CD4-positive, alpha-beta T cell treated with Interleukin-6 for 4 hours (primary cell): ENCODE data around the gene CRK.
A peak's percentile ranks its signal among the peaks of the same experiment; 100 is the strongest.

Experiments used
- DNase-seq: peaks from one replicate; pipeline ENCODE4 v3.0.0-alpha.2; 2020; ENCODE audit warnings: mixed read lengths

CRK gene

DNA sequence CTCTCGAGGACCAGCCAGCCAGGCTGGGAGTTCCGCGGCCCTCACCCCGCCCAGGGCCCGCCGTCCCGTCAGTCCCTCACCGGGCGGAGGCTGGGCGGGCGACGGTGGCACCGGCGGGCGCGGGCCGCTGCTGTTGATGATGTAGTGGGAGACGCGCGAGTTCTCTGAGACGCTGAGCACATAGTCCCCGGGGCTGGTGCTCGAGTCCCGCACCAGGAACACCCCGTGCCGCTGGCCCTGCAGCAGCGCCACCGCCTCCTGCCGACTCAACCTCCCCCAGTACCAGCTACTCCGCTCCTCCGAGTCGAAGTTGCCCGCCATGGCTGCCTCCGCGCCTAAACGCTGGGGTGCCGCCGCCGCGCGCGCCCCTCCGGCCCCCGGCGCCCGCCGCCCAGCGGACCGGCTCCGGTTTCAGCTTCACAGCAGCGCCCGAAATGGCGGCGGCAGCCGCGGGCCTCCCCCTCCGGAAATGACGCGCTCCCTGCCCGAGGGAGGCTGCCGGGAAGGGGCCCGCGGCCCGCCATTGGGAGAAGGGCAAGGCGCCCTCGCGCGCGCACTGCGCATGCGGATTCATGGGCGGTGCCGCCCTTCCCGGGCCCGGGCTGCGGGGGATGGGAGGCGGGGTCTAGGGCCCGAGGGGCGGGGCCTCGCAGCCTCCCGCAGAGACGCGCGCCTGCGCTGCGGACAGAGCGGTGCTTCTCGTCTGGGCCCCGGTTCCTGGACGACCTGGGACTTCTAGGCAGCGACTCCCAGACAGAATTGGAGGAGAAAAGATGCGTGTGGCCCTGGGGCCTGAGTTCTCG, at the start of gene CRK:
CRK (minus strand) TSS at position 436 of the 803 bp plus-strand sequence; CDS start at position 321, 115 bp downstream.
- DNase-seq: peak; percentile 99

DNA sequence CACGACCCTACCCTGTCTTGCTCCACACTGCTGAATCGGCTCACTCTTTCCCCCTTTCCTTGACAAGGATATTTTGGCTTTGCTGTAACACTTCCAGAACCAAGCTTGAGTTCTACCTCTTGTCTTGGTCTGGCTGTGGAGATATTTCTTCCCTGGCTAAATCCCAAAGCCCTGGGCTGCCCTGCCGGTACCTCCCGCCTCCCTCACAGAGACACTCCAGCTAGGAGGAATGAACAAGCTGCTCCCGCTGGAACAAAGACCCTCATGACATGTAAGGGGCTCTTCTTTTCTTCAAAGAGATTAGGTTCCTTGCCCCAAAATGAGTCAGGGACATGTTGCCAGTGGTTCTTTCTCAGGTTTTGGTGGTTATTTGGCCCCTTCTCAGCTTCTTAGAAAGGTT, 49.6 kb upstream of the CRK start:
- no peak for DNase-seq

DNA sequence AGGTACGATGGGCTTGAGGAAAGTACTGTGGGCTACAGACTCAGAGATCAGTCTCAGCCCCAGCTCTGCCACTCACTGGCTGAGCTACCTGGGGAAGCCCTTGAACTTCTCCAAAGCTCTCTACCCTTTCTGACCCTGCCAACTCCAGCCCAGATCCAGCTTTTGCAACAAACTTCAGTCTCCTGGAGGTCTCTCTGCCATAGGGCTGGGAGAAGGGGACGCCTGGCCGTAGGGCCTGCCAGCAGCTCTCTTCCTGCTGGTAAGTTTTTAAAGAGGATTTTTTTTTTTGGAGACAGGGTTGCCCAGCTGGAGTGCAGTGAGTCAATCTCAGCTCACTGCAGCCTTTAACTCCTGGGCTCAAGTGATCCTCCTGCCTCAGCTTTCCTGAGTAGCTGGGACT, 48.8 kb upstream of the CRK start:
- DNase-seq: no peak

DNA sequence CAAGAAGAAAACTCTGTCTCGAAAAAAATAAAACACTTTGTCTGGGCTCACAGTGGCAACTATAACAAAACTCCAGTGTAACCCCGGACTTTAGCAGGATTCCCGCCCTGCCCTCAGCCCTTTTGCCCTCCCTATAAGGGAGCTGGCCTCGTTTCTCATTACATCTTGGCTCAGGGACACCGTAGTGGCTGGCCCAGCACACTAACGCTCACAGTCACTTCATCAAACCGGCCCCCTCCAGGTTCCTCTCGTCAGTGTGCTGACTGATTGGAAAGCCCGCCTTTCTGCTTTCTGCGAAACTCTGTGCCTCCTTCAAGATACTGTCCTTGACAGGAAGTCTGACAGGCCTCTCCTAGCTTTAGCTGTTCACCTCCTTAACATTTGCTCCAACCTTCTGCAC, 47.7 kb upstream of the CRK start:
- no peak for DNase-seq

DNA sequence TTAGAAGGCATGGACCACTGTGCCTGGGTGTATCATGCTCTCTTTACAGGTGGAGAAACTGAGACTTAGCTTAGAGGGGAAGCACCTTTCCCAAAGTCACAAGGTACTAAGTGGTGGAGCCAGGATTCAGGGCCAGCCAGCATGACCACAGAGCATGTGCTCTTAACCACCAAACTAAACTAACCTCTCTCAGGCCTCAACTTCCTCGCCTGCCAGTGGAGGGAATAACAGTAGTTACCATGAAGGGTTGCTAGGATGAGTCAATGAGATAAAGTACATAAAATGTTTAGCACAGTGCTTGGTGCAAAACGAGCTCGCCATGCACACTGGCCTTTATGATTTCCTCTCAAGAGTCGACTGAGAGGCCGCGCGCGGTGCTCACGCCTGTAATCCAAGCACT, 42.8 kb upstream of the CRK start:
- no peak for DNase-seq

DNA sequence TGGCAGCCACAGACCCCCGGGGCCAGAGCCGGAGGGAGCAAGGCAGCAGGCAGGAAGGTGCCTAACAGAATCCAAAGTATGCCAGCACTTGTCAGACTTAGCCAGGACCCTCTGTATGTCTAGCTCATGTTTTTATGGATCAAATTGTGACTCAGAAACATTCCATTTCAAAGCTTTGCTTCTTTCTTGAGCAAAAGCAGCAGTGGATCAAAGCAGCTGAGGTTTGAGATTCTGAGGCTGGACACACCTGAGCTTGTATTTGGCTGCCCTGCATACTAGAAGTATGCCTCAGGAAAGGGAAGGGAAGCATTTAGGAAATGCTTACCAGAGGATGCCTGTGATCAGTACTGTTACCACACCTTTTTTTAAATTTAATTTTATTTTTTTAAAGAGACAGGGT, 42.2 kb upstream of the CRK start:
- no peak for DNase-seq

DNA sequence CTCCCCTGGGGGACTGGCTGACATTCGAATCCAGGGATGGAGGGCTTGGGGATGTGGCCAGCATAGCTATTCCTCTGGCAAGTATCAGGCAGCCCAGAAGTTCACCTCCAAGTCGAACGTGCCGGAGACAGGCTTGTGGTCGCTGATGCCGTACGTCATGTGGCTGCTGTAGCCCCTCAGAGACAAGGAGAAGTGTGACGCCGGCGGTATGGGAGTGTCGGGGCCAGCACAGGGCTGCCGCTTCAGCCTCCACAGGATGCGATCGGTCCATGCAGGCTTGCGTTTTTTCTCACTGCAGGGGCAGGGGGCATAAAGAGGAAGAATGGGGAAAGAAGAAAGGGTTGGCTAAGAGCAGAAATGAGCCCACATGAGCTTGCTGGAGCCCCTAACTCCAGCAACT, 41.8 kb upstream of the CRK start:
- DNase-seq: no peak

DNA sequence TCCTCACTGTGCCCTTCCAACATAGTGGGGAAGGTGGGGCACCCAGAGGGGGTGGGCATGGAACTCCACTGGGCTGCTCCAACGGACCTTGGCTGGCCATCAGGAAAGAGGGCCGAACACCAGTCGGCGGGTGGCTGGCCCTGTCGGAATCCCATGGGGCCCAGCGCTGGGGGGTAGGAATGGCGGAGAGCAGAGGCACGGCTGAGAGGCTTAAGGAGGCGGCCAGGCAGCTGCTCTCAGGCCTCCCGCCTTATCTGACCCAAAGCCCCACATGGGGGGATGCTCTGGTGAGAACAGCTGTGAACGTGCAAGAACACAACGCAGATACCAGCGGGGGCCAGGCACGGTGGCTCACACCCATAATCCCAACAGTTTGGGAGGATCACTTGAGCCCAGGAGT, 40.8 kb upstream of the CRK start:
- no peak for DNase-seq

DNA sequence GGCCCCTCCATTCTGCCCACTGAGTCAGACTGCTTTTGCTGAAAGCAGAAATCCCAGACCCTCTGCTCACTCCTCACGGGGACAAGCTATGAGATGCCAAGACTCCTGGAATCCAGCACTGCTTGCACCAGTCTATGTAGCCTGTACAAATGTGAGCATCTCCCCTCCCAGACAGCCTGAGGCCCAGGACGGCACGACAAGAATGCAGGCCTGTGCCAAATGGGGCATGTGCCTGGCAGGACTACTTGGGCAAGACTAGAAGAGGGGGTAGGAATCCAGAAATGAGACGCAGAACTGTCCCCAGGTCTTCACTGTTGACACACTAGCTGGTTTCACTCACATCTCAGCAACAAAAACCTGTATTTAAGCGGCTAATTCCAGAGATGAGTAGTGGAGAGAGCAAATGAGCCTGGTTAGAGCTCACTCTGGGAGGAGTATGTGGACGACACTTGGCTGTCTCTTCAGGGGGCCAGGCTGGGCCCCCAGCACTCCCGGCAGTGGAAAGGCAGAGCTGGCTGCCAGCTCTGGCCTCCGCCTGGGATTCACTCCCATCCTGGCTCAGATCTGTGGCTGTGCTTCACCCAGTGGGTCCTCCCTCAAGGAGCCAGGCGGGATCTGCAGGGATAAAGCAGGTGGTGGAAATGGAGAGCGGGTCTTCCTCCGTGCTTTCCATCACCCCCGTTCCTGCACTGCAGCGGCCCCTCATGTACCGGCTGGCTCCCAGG, 39.4 kb upstream of the CRK start:
- no peak for DNase-seq

DNA sequence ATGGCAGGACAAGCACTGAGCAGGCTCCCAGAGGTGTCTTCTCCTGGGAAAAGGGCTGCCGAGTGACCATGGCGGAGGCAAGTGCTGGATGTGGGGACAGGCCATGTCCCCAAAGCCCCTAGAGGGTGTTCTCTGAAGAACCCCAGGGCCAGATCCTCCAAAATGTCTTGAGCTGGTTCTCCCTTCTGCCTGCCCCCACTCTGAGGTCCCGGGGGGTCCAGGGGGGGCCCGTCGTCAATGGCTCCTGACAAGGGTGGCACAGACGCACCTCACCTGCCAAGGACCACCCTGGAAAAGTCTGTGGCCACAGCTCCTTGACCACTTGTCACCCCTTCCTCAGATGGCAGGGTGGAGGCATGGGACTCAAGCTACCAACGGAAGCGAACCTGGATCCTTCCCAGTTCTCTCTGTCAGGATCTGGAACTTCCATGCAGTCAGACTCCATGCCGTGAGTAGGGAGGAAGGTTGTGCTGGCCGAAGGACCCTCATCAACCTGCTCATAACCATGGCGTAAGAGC, 38.8 kb upstream of the CRK start:
- DNase-seq: no peak

DNA sequence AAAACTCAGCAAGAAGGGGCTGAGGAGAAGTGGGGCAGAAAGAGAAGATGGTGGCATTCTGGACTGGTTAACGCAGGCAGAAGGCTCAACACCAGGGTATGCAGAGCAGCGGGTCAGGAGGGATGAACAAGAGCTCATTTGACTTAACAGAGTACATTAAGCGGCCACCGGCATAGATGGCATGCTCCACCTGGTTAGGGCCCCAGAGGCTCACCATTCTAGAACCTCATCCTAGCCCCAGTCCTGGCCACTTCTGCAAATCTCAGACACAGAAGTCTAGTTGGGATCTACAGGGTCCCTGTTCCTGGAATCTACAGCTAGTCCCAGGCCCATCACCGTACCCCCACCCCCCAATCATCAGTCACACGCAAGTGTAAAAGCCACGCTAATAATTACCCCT, 38.2 kb upstream of the CRK start:
- no peak for DNase-seq

DNA sequence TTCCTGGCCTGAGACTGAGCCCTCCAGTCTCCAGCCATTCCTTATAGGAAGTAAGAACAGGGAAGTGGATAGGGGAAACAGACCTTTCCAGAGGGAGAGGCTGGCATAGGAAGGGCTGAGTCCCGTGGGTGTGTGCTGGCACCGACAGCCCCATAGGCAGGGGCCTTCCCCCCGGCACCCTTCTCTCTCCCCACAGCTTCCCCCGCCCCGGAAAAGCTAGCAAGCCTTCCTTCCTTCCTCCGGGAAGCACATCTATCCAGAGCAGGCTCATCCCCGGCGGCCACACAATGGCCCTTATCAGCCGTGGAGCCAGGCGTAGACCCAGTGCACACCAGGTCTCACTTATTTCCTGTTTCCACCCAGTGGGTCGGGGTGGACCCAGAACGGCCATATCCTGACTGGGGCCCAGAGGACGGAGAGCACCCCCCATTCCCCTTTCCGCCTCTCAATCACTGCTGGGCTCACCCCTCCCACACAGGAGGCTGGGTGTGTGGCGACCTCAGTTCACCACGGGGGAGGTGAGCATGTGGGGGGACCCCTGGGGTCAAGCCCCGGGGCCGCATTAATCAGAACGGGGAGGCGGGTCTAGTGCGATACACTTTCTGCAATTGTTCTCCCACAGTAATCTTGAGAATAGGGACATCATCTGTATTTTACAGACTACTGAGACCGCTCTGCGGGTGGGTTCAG, 37.4 kb upstream of the CRK start:
- DNase-seq: no peak

DNA sequence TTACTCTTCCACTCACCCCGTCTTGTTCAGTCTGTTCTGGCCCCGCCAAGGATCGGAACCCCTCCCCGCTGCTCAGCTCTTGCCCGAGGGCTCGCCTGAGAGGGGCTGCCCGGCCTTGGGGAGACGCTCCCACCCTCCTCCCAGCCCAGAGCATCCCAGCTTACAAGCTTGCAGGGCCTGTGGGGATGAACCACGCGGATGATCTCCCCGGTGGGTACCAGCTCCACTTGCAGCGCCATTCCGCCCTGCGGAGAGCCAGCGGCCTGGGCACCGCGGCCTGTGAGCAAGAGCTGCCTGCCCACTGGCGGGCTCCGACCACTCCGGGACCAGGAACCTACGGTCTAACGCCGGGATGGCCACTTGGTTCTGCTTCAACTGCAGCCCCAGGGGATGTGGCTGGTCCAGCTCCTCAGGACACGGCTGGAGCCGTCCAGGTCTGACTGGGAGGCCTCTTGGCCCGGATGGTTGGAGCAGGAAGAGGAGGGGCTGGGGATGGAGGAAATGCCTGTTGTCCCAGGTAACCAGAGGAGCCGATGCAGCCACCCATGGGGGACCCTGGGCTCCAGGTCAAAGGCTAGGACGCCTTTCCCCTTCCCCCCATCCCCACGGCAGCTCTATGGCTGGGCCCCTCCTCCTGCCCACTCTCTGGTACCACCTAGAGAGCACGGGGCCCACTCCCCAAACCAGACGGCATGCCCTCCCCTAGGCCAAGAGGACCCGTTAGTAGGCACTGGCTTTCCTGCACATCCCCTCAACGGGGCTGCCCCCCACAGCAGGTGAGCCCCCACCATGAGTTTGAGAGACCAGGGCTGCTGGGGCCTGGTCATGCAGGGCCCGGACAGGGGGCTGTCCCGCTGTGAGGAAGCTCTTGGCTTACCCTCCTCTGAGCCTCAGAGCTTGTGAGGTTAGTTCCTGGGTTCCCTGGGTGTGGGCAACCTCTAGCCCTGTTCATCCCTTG, 36.5 kb upstream of the CRK start, which contains the start of gene MYO1C:
MYO1C (minus strand) TSS at position 438 of the 958 bp plus-strand sequence; CDS start at position 239, 199 bp downstream.
- no peak for DNase-seq

DNA sequence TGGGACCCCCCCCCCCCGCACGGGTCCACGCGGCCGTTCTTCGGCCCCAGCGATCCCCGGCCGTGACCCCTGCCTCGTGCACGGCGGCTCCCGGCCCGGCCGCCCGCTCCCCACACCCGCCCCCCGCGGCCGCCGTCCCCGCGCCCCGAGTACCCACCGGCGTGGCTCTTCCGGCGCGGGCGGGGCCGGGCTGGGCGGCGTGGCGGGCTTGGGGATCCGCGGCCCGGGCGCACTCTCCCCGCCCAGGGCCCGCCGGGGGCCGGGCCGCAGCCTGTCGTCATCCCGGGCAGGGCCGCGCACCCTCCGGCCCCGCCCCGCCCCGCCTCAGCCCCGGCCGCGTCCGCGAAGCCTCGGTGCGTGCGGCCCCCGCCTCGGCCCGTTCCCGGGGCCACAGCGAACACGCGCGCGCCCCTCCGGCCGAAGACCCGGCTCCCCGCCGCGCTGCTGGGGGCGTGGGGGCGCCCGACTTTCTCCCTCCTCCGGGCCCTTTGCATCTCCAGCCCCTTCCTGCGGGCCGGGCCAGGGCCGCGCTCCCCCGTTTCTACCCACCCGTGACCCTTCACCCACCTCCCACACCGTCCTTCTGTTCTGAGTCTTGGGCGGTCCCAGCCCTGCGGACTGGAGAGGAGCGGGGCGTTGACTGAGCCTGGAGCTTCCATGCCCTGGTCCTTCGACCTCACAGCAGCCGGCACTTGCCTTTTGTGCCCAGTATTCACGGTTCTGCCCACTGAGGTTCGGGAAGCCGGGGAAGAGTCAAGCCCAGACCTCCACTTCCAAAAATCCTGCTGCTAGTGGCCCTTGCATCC, 35.6 kb upstream of the CRK start:
- peak; percentile 62 for DNase-seq

DNA sequence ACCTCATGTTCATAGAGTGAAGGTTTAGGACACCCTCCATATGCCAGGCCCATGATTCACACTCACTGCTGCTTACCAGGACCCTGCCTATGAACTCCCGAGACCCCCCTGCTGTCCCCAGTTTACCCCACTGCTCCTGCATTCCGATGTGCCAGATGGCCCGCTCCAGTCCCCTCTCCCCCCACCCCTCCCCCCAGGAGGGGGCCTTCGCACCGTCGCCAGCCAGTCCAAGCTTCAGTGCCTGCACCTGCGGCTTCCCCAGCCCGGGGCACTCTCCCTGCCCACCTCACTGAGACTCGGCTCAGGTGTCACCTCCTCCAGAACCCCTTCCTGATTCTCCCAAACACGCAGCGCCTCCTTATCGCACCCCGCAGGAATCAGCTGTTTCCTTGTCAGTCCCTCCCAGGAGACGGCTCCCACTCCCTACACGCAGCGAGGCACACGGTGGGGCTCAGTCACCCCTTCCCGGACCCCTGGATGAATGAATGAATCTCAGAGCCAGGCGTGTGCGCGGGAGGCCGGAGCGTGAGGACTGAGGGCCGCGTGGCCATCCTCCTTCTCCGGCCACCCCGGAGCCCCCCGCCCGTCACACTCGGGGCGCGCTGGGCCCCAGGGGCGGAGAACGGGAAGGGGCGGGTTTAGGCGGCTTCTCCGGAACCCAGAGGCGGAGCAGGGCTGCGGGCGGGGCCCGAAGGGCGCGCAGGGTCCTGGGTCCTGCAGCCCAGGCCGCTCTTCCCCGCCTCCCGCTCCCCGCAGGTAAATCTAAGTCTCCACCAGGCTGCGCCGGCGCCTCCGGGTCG, 34.8 kb upstream of the CRK start:
- DNase-seq: peak; percentile 77

DNA sequence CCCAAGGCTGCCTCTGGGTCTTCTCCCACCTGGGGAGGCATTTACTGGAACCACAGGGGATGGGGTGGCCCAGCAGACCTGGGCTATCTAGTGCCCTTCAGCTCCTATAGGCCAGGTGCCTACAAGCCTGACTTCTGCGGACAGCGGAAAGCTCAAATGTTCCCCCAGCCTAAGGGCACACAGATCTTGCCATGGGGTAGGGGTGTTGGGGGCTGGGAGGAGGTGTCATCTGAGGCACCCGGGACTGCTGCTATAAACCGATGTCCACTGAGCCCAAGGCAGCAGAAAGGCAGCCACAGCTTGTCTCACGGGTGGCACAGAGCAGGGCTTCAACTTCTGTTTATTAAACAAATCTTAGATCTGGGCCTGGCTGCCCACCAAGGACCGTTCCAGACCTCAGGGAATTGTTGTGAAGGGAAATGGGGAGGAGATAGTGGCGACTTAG, 32.8 kb upstream of the CRK start:
- DNase-seq: no peak

DNA sequence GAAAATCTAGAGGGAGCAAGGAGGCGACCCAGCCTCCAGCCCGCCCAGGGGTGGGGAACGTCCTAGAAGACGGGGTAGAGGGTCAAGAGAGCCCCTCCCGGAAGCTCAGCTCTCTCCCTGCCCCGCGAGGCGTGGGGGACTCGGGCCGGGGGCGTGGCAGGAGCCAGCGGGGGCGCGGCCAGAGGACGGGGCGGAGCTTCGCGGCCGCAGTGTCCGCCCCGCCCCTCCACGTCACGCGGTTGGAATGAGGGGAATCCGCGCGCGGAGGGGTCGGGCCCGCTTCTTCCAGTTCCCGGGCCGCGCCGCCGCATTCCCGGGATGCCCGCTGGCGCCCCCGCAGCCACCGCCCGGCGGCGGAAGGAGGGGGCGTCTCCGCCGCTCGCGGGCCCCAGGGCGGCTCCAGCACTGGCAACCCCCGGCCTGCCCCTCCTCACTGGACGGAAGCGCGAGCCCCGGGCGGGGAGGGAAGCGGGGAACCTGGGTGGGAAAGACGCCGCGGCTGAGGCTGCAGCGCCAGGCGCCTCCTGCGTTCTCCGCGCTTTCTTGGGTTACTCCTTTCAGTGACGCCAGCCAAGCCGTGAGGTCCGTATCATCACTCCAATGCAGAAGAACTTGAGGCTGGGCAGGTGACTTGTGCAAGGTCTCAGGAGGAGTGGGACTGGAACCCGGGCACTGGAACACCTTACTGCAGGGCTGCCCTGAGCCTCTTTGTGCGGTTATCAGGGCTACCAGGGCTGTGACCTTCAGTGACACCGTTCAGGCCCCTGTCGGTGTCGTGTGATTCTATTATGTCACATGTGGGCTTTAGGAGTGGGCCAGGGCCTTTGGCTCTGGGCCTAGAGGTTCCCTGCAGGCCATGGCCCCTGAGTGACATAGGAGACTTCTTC, 32.1 kb upstream of the CRK start:
- DNase-seq: peak; percentile 81

DNA sequence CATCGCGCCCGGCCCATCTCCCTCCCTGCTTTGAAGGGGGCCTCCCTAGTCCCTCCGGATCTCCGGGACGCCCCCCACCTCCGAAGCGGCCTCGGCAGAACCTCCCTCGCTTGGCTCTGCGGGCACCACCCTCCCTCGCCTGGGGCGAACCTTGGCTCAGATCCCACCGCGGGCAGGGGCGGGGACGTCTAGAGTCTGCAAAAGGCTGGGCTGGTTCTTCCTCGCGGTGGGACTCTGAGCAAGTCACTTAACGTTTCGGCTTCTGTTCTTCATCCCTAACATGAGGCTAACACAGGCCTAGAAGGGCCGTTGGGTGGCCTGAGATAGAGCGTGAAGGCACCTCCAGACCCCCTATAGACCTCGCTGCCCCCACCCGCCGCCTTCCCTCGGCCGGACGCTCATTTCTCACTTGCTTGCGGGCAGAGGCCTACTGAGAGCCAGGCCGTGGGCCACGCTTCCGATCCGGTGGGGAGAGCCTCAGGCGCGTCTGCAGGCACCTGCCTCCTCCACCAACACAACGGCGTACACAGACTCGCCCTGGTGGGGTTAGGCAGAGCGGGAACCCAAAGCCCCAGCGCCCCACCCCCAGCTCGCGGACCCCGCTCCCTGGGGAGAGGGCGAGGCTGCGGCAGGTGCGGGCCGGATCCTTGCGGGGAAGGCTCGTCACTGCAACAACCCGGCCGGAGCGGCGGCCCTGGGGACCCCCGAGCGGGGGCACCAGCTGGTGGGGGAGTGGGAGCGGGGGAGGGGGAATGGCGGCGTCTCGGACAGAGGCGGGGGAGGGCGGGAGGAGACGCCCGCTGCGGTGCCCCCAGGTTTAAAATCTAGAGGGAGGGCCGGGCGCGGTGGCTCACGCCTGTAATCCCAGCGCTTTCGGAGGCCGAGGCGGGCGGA, 31.0 kb upstream of the CRK start:
- DNase-seq: peak; percentile 87
